Activated gamma-delta T cell treated with Interleukin-2 at 50 U/mL for 16 hours (primary cell): ENCODE results near the gene ATP9A.

ENCODE experiments used
- DNase-seq: peaks from one replicate; pipeline ENCODE4 v3.0.0-alpha.2; 2020

ATP9A gene

GRCh38 chr20:51566594-51566993 is 201.6 kb downstream of the ATP9A start:
- no peak for DNase-seq

GRCh38 chr20:51565298-51566144 is 202.7 kb downstream of the ATP9A start:
- DNase-seq = no peak

- no peak for DNase-seq
Measured at GRCh38 chr20:51563486-51564332, 204.5 kb downstream of the ATP9A start.

GRCh38 chr20:51563174-51563485 is 205.1 kb downstream of the ATP9A start:
- DNase-seq = no peak

GRCh38 chr20:51562332-51563173 is 205.6 kb downstream of the ATP9A start:
- peak; percentile 11 for DNase-seq

- DNase-seq = no peak
Measured at GRCh38 chr20:51562027-51562331, 206.2 kb downstream of the ATP9A start.

- DNase-seq = no peak
Measured at GRCh38 chr20:51560550-51561307, 207.5 kb downstream of the ATP9A start.

- no peak for DNase-seq
Measured at GRCh38 chr20:51560042-51560441, 208.1 kb downstream of the ATP9A start.

- DNase-seq = no peak
Measured at GRCh38 chr20:51554538-51555165, 213.5 kb downstream of the ATP9A start.

GRCh38 chr20:51553897-51554486 is 214.2 kb downstream of the ATP9A start:
- DNase-seq = no peak

- DNase-seq = no peak
Measured at GRCh38 chr20:51551186-51551585, 217.0 kb downstream of the ATP9A start.

- DNase-seq = no peak
Measured at GRCh38 chr20:51549474-51549873, 218.7 kb downstream of the ATP9A start.

- DNase-seq = no peak
Measured at GRCh38 chr20:51547951-51548350, 220.2 kb downstream of the ATP9A start.
